Neutrophil (primary cell): ENCODE measurements around the gene PDE4D.

Experiments used
- H3K27ac ChIP-seq: fragments of 200-600 bp; sonication (generic); 2 replicates; pipeline ENCODE4 v1.5.1; 2016; ENCODE audit warnings: mild to moderate bottlenecking, moderate library complexity
- H3K27me3 ChIP-seq: fragments of 200-600 bp; sonication (generic); 2 replicates; pipeline ENCODE4 v1.6.0; 2016; ENCODE audit warnings: mild to moderate bottlenecking
- H3K36me3 ChIP-seq: fragments of 200-600 bp; sonication (generic); 2 replicates; pipeline ENCODE4 v1.5.1; 2017
- H3K4me1 ChIP-seq, 2 experiments: fragments of 200-600 bp in 1 of 2; sonication (generic) in 1 of 2; 1 replicate in 1 of 2; 2 replicates in 1 of 2; pipeline versions ENCODE4 v1.5.1 to v1.6.1; 2013 to 2016; ENCODE audit warnings: low read depth in 1 of 2, low read length in 1 of 2, mild to moderate bottlenecking in 1 of 2, moderate library complexity in 1 of 2; ENCODE audit not compliant: control insufficient read depth in 1 of 2, insufficient read depth in 1 of 2
- H3K4me3 ChIP-seq, 2 experiments: fragments of 200-600 bp in 1 of 2; sonication (generic) in 1 of 2; 1 replicate in 1 of 2; 2 replicates in 1 of 2; pipeline ENCODE4 v1.5.1; 2013 to 2016; ENCODE audit warnings: low read depth in 1 of 2, low read length in 1 of 2, mild to moderate bottlenecking in 1 of 2, moderate library complexity in 1 of 2
- H3K9me3 ChIP-seq: fragments of 200-600 bp; sonication (generic); 2 replicates; pipeline ENCODE4 v1.5.1; 2016
- CTCF ChIP-seq: fragments of 200-600 bp; sonication (generic); IDR thresholded peaks from 2 replicates; pipeline ENCODE4 v1.5.1; 2016; ENCODE audit warnings: antibody characterized with exemption

Gene PDE4D

GRCh38 chr5:59207401-59207800 is 686.1 kb downstream of the PDE4D start:
- Histone ChIP-seq H3K27me3 (no peaks in the 10 kb centered on the region), H3K36me3 (no peaks in the 10 kb centered on the region), H3K27ac (no peak overlapping the region), H3K4me1 (no peaks in the 10 kb centered on the region), H3K9me3 (no peaks in the 10 kb centered on the region), H3K4me3 (no peak overlapping the region)
- no peak for TF ChIP-seq CTCF

- no peak for TF ChIP-seq CTCF
- H3K27me3 ChIP-seq = no peaks in the 10 kb centered on the region
- H3K9me3 ChIP-seq = no peaks in the 10 kb centered on the region
- H3K4me1 ChIP-seq = no peaks in the 10 kb centered on the region
- no peak overlapping the region for H3K27ac ChIP-seq
- H3K4me3 ChIP-seq = no peak overlapping the region
- no peaks in the 10 kb centered on the region for H3K36me3 ChIP-seq
Measured at GRCh38 chr5:59206132-59206581, 687.4 kb downstream of the PDE4D start.

DNA sequence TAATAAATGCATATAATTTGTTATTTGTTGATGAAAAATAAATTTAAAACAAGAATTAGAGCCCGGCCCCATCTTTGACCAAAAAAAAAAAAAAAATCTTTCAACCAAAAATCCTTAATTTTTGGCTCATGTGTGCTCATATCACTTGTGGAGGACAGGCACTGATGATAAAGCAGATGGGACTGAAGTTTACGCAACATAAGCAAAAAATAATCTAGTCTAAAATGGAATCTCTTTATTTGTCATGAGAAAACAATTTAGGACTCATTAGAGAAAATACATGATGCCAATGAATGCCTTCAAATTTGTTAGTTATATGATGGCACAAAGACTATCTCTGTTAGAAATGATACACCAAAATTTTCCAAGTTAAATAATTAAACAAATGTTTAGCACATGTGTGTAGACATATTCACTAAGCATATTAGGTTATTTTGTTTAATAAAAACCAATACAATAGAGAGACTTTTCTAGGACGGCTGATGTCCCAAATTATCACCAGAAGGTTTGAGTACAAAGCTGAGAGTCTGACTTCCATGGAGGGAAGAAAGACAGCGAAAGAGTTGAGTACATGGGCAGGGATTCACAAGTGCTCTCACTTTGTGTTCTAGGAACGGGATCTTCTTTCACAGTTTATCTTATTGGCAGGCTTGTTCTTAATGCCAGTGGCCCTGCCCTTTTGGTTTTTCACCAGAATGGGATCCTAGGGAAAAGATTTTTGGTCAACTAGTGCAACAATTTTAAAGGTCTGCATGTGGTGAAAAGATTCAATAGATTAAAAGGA is 689.2 kb downstream of the PDE4D start:
- H3K27ac ChIP-seq = no peak overlapping the region
- no peaks in the 10 kb centered on the region for H3K4me1 ChIP-seq
- H3K36me3 ChIP-seq = no peaks in the 10 kb centered on the region
- no peak overlapping the region for H3K4me3 ChIP-seq
- no peaks in the 10 kb centered on the region for H3K9me3 ChIP-seq
- no peaks in the 10 kb centered on the region for H3K27me3 ChIP-seq
- no peak for TF ChIP-seq CTCF

GRCh38 chr5:59199868-59200267 is 693.7 kb downstream of the PDE4D start:
- no peak for TF ChIP-seq CTCF
- H3K27me3 ChIP-seq = no peaks in the 10 kb centered on the region
- H3K9me3 ChIP-seq = no peaks in the 10 kb centered on the region
- no peak overlapping the region for H3K4me3 ChIP-seq
- no peak overlapping the region for H3K27ac ChIP-seq
- H3K4me1 ChIP-seq = peaks cover under 1% of the 10 kb centered on the region in 2 experiments
- no peaks in the 10 kb centered on the region for H3K36me3 ChIP-seq

GRCh38 chr5:59198832-59199231 is 694.7 kb downstream of the PDE4D start:
- Histone ChIP-seq H3K9me3 (no peaks in the 10 kb centered on the region), H3K4me1 (peaks cover 10 to 11% of the 10 kb centered on the region in 2 experiments), H3K27me3 (no peaks in the 10 kb centered on the region), H3K27ac (no peak overlapping the region), H3K36me3 (no peaks in the 10 kb centered on the region), H3K4me3 (no peak overlapping the region)
- TF ChIP-seq CTCF = no peak
